Lower lobe of right lung (tissue), 2 donors: ENCODE results near the gene KLHDC8B. TPM values are rescaled to one million over a fixed set of nuclear protein-coding genes. Genes with fewer than 3 reads are reported as not detected.

Experiments used
- ATAC-seq, 2 donors: fragments of 200-7000 bp; cut with Tn5 transposase; one replicate each; pipeline ENCODE4 v1.9.1; 2020 to 2022; ENCODE audit warnings: mild to moderate bottlenecking in 2 of 2, moderate library complexity in 2 of 2
- DNase-seq: peaks from one replicate; pipeline ENCODE4 v3.0.0-alpha.2; 2020
- H3K27ac ChIP-seq: fragments of 200-600 bp; one replicate; pipeline ENCODE4 v1.8.0; 2022
- H3K27me3 ChIP-seq: fragments of 200-600 bp; one replicate; pipeline ENCODE4 v1.8.0; 2022; ENCODE audit warnings: low read depth
- H3K36me3 ChIP-seq: fragments of 200-600 bp; one replicate; pipeline ENCODE4 v1.8.0; 2022; ENCODE audit warnings: mild to moderate bottlenecking
- H3K4me1 ChIP-seq: fragments of 200-600 bp; one replicate; pipeline ENCODE4 v1.8.0; 2022
- H3K4me3 ChIP-seq: fragments of 200-600 bp; one replicate; pipeline ENCODE4 v1.8.0; 2022; ENCODE audit warnings: mild to moderate bottlenecking
- H3K9me3 ChIP-seq: fragments of 200-600 bp; one replicate; pipeline ENCODE4 v1.8.0; 2022
- intact Hi-C: fragments of 100-400 bp; cut with DNase I; formaldehyde crosslinking; loops from one replicate; pipeline ENCODE4 v1.11.0; 2022
- total RNA-seq: library from RNA; stranded (reverse); fragmentation: NEBNext Ultra II Directional; extraction: Animal tissue kit (Norgen Biotek cat#: 25700); gene quantifications from one replicate; pipeline ENCODE4 v1.2.1, GENCODE V29; 2021
- TF ChIP-seq, protein P1 (sequence below): fragments of 200-600 bp; IDR thresholded peaks from one replicate; pipeline ENCODE4 v1.8.0; 2022; ENCODE audit warnings: antibody characterized with exemption, mild to moderate bottlenecking
- donor health status: DM: no; HTN: yes; CAD: no; lungs with severe emphysema.

Gene KLHDC8B
- total RNA-seq, 1 donor from 2014 or later = 34.8 TPM

DNA sequence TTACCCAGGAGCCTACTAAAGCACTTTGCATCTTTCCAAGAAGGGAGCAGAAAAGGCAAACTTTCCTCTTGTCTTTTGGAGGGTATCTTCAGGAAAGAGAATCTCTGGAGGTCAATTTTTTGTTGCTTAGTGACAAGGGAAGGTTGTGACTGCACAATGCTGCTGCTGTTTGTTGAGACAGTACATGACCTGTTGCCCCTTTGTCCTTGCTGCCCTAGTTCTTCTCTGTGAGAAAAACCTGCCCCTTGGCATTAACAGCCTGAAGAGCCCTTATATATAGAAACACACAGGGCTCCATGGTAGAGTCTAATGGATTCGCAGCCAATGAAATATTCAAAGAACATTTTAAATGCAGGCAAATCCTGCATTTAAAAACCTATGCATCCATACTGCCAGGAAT is 20.3 kb downstream of the KLHDC8B start:
- Histone ChIP-seq H3K4me1 (no peaks in the 10 kb centered on the region), H3K9me3 (no peaks in the 10 kb centered on the region), H3K36me3 (no peaks in the 10 kb centered on the region), H3K4me3 (no peak overlapping the region), H3K27ac (no peak overlapping the region), H3K27me3 (no peaks in the 10 kb centered on the region)
- DNase-seq = no peak
- intact Hi-C loops = no loop called here
- no peak for ATAC-seq
- TF ChIP-seq, protein P1, sequence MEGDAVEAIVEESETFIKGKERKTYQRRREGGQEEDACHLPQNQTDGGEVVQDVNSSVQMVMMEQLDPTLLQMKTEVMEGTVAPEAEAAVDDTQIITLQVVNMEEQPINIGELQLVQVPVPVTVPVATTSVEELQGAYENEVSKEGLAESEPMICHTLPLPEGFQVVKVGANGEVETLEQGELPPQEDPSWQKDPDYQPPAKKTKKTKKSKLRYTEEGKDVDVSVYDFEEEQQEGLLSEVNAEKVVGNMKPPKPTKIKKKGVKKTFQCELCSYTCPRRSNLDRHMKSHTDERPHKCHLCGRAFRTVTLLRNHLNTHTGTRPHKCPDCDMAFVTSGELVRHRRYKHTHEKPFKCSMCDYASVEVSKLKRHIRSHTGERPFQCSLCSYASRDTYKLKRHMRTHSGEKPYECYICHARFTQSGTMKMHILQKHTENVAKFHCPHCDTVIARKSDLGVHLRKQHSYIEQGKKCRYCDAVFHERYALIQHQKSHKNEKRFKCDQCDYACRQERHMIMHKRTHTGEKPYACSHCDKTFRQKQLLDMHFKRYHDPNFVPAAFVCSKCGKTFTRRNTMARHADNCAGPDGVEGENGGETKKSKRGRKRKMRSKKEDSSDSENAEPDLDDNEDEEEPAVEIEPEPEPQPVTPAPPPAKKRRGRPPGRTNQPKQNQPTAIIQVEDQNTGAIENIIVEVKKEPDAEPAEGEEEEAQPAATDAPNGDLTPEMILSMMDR = no peak

DNA sequence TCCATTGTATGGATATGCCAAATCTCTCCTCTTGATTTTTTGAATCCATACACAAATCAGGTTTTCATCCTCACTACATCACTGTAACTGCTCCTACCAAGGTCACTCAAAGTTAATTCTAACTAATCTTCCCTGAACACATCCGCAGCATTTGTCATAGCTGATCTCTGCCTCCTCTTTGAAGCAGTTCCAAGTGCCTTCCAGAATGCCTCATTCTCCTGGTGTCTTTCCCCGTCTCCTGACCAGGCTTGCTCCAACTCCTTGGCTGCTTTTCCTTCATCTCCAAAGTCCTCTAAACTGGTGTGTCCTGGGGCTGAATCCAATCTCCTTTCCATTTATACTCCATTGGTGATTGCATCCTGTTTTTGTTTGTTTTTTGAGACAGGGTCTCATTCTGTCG is 26.8 kb downstream of the KLHDC8B start:
- intact Hi-C loops = no loop called here
- Histone ChIP-seq H3K27ac (no peak overlapping the region), H3K4me3 (no peak overlapping the region), H3K4me1 (no peaks in the 10 kb centered on the region), H3K9me3 (no peaks in the 10 kb centered on the region), H3K36me3 (no peaks in the 10 kb centered on the region), H3K27me3 (no peaks in the 10 kb centered on the region)
- DNase-seq (no peak), ATAC-seq (no peak)
- TF ChIP-seq, protein P1 = no peak

DNA sequence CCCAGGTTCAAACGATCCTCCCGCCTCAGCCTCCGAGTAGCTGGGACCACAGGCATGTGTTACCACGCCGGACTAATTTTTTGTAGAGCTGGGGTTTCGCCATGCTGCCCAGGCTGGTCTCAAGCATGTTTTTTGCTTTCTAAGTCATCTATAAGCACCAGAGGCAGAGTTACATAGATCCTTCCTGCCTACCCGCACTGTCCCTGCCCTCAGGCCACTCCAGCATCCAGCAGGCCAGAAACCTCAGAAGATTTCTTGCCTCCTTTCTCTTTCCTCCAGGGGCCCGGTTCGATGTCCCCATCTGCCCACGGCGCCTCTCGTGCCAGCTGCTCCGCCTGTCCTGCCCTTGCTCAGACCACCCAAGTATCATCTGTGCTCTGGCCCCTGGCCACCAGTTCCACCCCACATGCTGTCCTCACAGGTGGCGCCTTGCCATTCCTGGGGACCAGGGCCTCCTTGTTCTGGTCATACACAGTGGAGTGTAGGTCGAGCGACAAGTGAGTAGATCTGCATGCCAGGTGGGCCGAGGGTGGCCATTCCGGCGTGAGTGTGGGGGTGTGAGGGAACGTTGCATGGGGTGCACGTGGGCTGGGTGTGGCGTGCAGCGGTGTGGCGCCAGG is 27.3 kb downstream of the KLHDC8B start:
- Histone ChIP-seq H3K4me3 (peak overlapping the region; percentile 44), H3K27ac (no peak overlapping the region), H3K36me3 (no peaks in the 10 kb centered on the region), H3K4me1 (no peaks in the 10 kb centered on the region), H3K9me3 (no peaks in the 10 kb centered on the region), H3K27me3 (no peaks in the 10 kb centered on the region)
- intact Hi-C loops = no loop called here
- TF ChIP-seq, protein P1 = no peak
- peak in 1 of 2 donors; percentile 23 for ATAC-seq
- no peak for DNase-seq

DNA sequence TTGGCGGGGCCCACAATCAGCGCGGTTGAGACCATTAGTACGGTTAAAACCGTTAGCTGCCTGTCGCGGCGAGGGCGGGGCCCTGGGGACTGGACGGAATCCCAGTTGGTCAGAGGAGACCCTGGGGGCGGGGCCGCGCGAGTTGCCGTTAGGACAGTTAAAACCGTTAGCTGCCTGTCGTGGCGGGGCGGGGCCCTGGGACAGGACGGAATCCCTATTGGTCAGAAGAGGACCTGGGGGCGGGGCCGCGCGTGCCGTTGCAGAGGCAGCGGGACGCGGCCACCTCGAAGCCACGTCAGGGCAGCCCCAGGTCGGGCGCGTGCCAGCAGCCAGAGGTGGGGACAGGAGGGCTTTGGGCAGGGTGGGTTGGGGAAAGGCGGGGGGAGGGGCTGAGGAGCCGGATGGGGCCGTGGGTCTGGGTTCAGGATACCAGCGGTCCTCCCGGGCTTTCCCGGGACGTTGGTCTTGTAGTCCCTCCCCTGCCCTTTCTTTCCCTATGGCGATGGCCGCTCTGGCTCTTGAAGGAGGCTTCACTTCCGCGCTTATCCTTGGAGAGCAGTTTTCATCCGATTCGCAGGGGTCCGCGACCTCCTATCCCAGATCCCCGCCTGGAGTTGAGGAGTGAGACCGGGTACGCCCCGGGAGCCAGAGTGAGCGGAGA is 28.0 kb downstream of the KLHDC8B start:
- TF ChIP-seq, protein P1 = no peak
- DNase-seq (peak; percentile 81), ATAC-seq (peak; percentile 75 to 88)
- Histone ChIP-seq H3K27me3 (no peaks in the 10 kb centered on the region), H3K36me3 (no peaks in the 10 kb centered on the region), H3K9me3 (no peaks in the 10 kb centered on the region), H3K4me3 (peak overlapping the region; percentile 44), H3K4me1 (no peaks in the 10 kb centered on the region), H3K27ac (no peak overlapping the region)
- intact Hi-C loops = no loop called here

DNA sequence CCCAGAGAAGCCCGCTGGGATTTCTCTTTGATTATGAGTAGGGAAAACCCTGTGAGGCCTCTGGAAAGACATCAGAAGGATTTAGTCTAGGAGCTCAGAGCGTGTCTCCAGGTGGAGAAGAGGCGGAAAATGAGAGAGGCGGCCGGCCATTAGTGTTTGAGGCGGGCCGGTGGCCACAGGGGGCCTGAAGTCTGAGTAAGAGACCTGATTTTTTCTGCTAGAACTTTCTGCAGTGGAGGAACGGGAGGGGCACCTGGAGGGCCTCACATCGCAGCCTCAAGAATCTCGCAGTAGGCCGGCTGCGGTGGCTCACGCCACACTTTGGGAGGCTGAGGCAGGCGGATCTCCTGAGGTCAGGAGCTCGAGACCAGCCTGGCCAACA is 28.5 kb downstream of the KLHDC8B start:
- ATAC-seq (no peak), DNase-seq (no peak)
- intact Hi-C loops = no loop called here
- TF ChIP-seq, protein P1 = no peak
- H3K4me1 ChIP-seq = no peaks in the 10 kb centered on the region
- H3K36me3 ChIP-seq = no peaks in the 10 kb centered on the region
- H3K4me3 ChIP-seq = peak overlapping the region; percentile 44
- H3K27ac ChIP-seq = no peak overlapping the region
- H3K27me3 ChIP-seq = no peaks in the 10 kb centered on the region
- no peaks in the 10 kb centered on the region for H3K9me3 ChIP-seq
